K562 (cell line): Measurements from ENCODE around the gene ATP2A2. TPM values are rescaled to one million over a fixed set of nuclear protein-coding genes. Genes with fewer than 3 reads are reported as not detected.

ENCODE experiments used
- ATAC-seq: fragments of 200-7000 bp; cut with Tn5 transposase; 3 replicates; pipeline ENCODE4 v1.9.1; 2020; ENCODE audit warnings: moderate library complexity
- BruUV-seq: library from RNA; stranded (reverse); fragments of 400-500 nt; replicated peaks from 2 replicates; lab custom pipeline; 2021; lab: Mats Ljungman, UMichigan
- CTCF ChIA-PET: fragments of 300-600 bp; formaldehyde crosslinking; extraction: SDS; loops from one replicate; lab custom pipeline; 2021; ENCODE audit warnings: low intra/inter-chr PET ratio; lab: Yijun Ruan, JAX
- POLR2A ChIA-PET: fragments of 300-600, 350-650 bp; sonication (Branson Sonifier 250); formaldehyde crosslinking; extraction: SDS; loops from one replicate; lab custom pipeline; 2021; ENCODE audit warnings: antibody characterized with exemption, inconsistent platforms; lab: Yijun Ruan, JAX
- DNase-seq, 4 experiments: peaks; one replicate each; pipeline versions ENCODE4 v3.0.0 to v3.0.0-alpha.2; 2011 to 2018; ENCODE audit warnings: low spot score in 3 of 4, mixed read lengths in 3 of 4; ENCODE audit errors: extremely low read depth in 1 of 4
- FAIRE-seq: peaks from 2 replicates; lab custom pipeline; 2011; peaks lifted over from hg19 to GRCh38; lab: Jason Lieb, UNC
- H2AFZ ChIP-seq: 2 replicates; pipeline ENCODE4 v1.6.0; 2011; ENCODE audit warnings: low read depth, low read length, control low read depth, inconsistent platforms
- H3K27ac ChIP-seq: fragments of 200-600 bp; 3 replicates; pipeline ENCODE4 v1.8.0; 2011; ENCODE audit warnings: low read depth, mild to moderate bottlenecking, control low read depth, inconsistent platforms, low read length, moderate library complexity, mixed read lengths; ENCODE audit errors: extremely low read depth
- H3K27me3 ChIP-seq, 2 experiments: fragments of 300-600 bp in 1 of 2; 2 replicates in 1 of 2; 3 replicates in 1 of 2; pipeline versions ENCODE4 v1.6.0 to v1.8.0; 2011; ENCODE audit warnings: inconsistent platforms in 2 of 2, low read length in 2 of 2, mild to moderate bottlenecking in 1 of 2, mixed read lengths in 1 of 2, moderate library complexity in 1 of 2; ENCODE audit not compliant: control insufficient read depth in 2 of 2, insufficient read depth in 2 of 2
- H3K36me3 ChIP-seq: fragments of 300-600 bp; 3 replicates; pipeline ENCODE4 v1.8.0; 2011; ENCODE audit warnings: mild to moderate bottlenecking, low read length, inconsistent platforms; ENCODE audit not compliant: control insufficient read depth, insufficient read depth
- H3K4me1 ChIP-seq, 2 experiments: fragments of 200-600 bp in 1 of 2; replicated peaks in 1 of 2; 2 replicates in 1 of 2; 3 replicates in 1 of 2; pipeline versions ENCODE4 v1.5.1 to v1.8.0; 2011; ENCODE audit warnings: inconsistent platforms in 2 of 2, low read length in 2 of 2, mild to moderate bottlenecking in 1 of 2, mixed read lengths in 1 of 2, moderate library complexity in 1 of 2; ENCODE audit not compliant: control insufficient read depth in 2 of 2, insufficient read depth in 2 of 2
- H3K4me2 ChIP-seq: 2 replicates; pipeline ENCODE4 v1.6.1; 2011; ENCODE audit warnings: low read length, control low read depth, inconsistent platforms, mixed read lengths; ENCODE audit not compliant: insufficient read depth
- H3K4me3 ChIP-seq: fragments of 200-600 bp; sonication (generic), shearing (Covaris generic); 2 replicates; pipeline ENCODE4 v1.5.1; 2016; ENCODE audit warnings: control low read depth, inconsistent platforms
- H3K79me2 ChIP-seq: fragments of 200-600 bp; 3 replicates; pipeline ENCODE4 v1.8.0; 2011; ENCODE audit warnings: low read length, inconsistent platforms; ENCODE audit not compliant: control insufficient read depth, insufficient read depth
- H3K9ac ChIP-seq, 2 experiments: 2 replicates each; pipeline versions ENCODE4 v1.6.0 to v1.6.1; 2011; ENCODE audit warnings: low read depth in 2 of 2, low read length in 2 of 2, control low read depth in 1 of 2, inconsistent platforms in 1 of 2, mild to moderate bottlenecking in 1 of 2, mixed read lengths in 1 of 2; ENCODE audit not compliant: insufficient read depth in 1 of 2
- H3K9me1 ChIP-seq: one replicate; pipeline ENCODE4 v1.6.0; 2011; ENCODE audit warnings: inconsistent platforms, mild to moderate bottlenecking, low read length, moderate library complexity; ENCODE audit not compliant: control insufficient read depth, insufficient read depth
- H3K9me3 ChIP-seq: replicated peaks from 2 replicates; pipeline ENCODE4 v1.5.1; 2011; ENCODE audit warnings: low read depth, low read length, inconsistent platforms; ENCODE audit not compliant: control insufficient read depth, insufficient read depth
- H4K20me1 ChIP-seq: replicated peaks from 2 replicates; pipeline ENCODE4 v1.6.1; 2011; ENCODE audit warnings: low read length, inconsistent platforms, mixed read lengths; ENCODE audit not compliant: control insufficient read depth, insufficient read depth
- EHMT2 ChIP-seq: fragments of 450-650 bp; IDR thresholded peaks from 2 replicates; pipeline ENCODE4 v1.6.1; 2018; ENCODE audit warnings: antibody characterized with exemption
- POLR2A ChIP-seq: fragments of 450-650 bp; conservative IDR thresholded peaks from 2 replicates; pipeline ENCODE4 v1.6.1; 2016
- POLR2G ChIP-seq: fragments of 200-400 bp; formaldehyde crosslinking; IDR thresholded peaks from 2 replicates; pipeline ENCODE4 v1.6.1; 2017; ENCODE audit warnings: low read depth, mild to moderate bottlenecking, antibody characterized with exemption, low read length, moderate library complexity
- TAF9B ChIP-seq: fragments of 450-650 bp; IDR thresholded peaks from 2 replicates; pipeline ENCODE4 v1.6.1; 2018; ENCODE audit warnings: mild to moderate bottlenecking; ENCODE audit not compliant: partially characterized antibody
- ZZZ3 ChIP-seq: fragments of 450-650 bp; IDR thresholded peaks from 2 replicates; pipeline ENCODE4 v1.6.1; 2016; ENCODE audit warnings: antibody characterized with exemption, mild to moderate bottlenecking, moderate library complexity
- WGBS: fragments of 100-300 bp; shearing (Covaris generic); methylation state at CpG from one replicate; pipeline ENCODE4 v1.1.6; 2016; ENCODE audit warnings: low coverage, mixed read lengths; ENCODE audit not compliant: insufficient coverage; ENCODE audit errors: missing lambda C conversion rate; 5-methylcytosine and 5-hydroxymethylcytosine counted together
- in situ Hi-C: fragments of 300-500 bp; cut with MboI; formaldehyde crosslinking; loops from 4 replicates; pipeline ENCODE4 v1.15.0; 2018; ENCODE audit warnings: inconsistent platforms, mixed read lengths
- intact Hi-C: fragments of 100-400 bp; cut with micrococcal nuclease; formaldehyde crosslinking; loops from 2 replicates; pipeline ENCODE4 v1.14.2; 2022
- polyA plus RNA-seq, 8 experiments: library from polyadenylated mRNA; depleted of rRNA in 4 of 8; stranded (reverse) in 5 of 8; unstranded in 3 of 8; fragments of >200 nt; fragmentation: Nextera tagmentation in 2 of 8; fragmentation: Illumina TruSeq in 1 of 8; extraction: Ambion mirVana in 2 of 8; extraction: Trizol in 1 of 8; gene quantifications; 2 replicates each; pipeline versions ENCODE4 v1.2.1 to v1.2.3, GENCODE V29; 2011 to 2014; ENCODE audit warnings: inconsistent platforms in 1 of 8, missing spikeins in 1 of 8
- total RNA-seq, 7 experiments: library from RNA; depleted of rRNA in 6 of 7; stranded (reverse); fragments of >200 nt in 6 of 7; fragmentation: Illumina TruSeq in 2 of 7; extraction: Trizol in 2 of 7; gene quantifications; 2 replicates each; pipeline versions ENCODE4 v1.2.1 to v1.2.3, GENCODE V29; 2011 to 2021; ENCODE audit warnings: low replicate concordance in 1 of 7
- TF ChIP-seq, protein P1 (sequence below): fragments of 250-450 bp; sonication (Bioruptor Pico); IDR thresholded peaks from 2 replicates; pipeline ENCODE4 v1.8.0; 2022; ENCODE audit warnings: inconsistent platforms, mild to moderate bottlenecking, moderate library complexity, borderline replicate concordance

Gene ATP2A2
- total and polyA plus RNA-seq, 9 of the 15 experiments (the other 6 are each of a cell fraction or from before 2014, with no cell fraction given): 5.2 to 205 (median 51.6) TPM

DNA sequence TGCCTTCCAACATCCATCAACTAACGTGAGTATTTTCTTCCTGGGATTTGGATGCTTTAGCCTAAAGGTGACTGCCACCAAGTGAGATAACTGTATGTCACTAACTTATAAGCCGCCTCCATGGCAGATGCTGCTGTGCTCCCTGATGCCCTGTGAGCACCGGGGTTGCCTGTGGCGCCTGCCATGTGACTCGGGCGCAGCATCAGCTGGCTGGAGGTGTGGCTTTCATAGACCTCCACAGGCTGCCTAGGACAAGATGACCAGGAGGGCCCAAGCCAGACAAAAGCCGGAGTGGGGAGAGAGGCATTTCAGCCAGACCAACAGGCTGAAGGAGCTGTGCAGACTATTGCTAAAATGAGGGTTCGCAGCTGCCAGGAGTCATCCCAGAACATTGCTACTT, 66.7 kb downstream of the ATP2A2 start:
- 0 out of 4 replicates have a peak overlapping the region, but pooled peaks of 1 of the 2 experiments have one; percentile 14 for H3K9ac ChIP-seq
- CTCF ChIA-PET: no interaction called here
- POLR2A ChIA-PET: interaction anchor here (0.5 to 3.2 kb wide), 6 partner anchors 10 to 110 kb away, joined by 3 to 18 read pairs (median 4); no protein-coding TSS in a partner anchor

More for the DNA sequence above, 66.7 kb downstream of the ATP2A2 start:
- Histone ChIP-seq H3K36me3 (peaks cover 83% of the 10 kb centered on the region), H3K4me2 (no peak overlapping the region), H4K20me1 (peaks cover 11% of the 10 kb centered on the region; the same call in 1 of the 2 replicates), H3K27me3 (no peaks in the 10 kb centered on the region), H3K27ac (no peak overlapping the region), H3K4me3 (no peak overlapping the region), H3K79me2 (no peaks in the 10 kb centered on the region), H3K9me1 (no peaks in the 10 kb centered on the region), H3K9me3 (no peaks in the 10 kb centered on the region), H3K4me1 (peaks cover 0 to 5% of the 10 kb centered on the region in 2 experiments; a peak in 1 of 5 replicates), H2AFZ (no peak overlapping the region)
- in situ Hi-C loops: no loop called here
- no peak for FAIRE-seq
- intact Hi-C loops: no loop called here
- BruUV-seq: no TSS peak
- ATAC-seq: no peak
- 93% methylated on average over 8 of the region's 8 CpGs for WGBS
- TF ChIP-seq ZZZ3 (no peak), POLR2G (0 out of 2 replicates have a peak, but pooled peaks have one; percentile 25), POLR2A (no peak), EHMT2 (no peak), TAF9B (no peak)
- TF ChIP-seq, protein P1, sequence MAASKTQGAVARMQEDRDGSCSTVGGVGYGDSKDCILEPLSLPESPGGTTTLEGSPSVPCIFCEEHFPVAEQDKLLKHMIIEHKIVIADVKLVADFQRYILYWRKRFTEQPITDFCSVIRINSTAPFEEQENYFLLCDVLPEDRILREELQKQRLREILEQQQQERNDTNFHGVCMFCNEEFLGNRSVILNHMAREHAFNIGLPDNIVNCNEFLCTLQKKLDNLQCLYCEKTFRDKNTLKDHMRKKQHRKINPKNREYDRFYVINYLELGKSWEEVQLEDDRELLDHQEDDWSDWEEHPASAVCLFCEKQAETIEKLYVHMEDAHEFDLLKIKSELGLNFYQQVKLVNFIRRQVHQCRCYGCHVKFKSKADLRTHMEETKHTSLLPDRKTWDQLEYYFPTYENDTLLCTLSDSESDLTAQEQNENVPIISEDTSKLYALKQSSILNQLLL (CRISPR knock-in tag): no peak
- no peak for DNase-seq
